ENCODE results near the gene PPP1R14C. TPM values are rescaled to one million over a fixed set of nuclear protein-coding genes. Genes with fewer than 3 reads are reported as not detected.

The PPP1R14C gene
- total and polyA plus RNA-seq, 2 of the 13 experiments (the other 11 are each of a cell fraction or from before 2014, with no cell fraction given) = not detected

- TF ChIP-seq FOXJ3 (CRISPR knock-in tag; IDR thresholded peaks at IDR 0.05; ENCODE audit: borderline replicate concordance) = no peak
- TF ChIP-seq ZFP36L2 (CRISPR knock-in tag; IDR thresholded peaks at IDR 0.05) = no peak
- TF ChIP-seq PRDM4 (CRISPR knock-in tag; IDR thresholded peaks at IDR 0.05; ENCODE audit: borderline replicate concordance) = no peak
- TF ChIP-seq FOSL2 (CRISPR knock-in tag; IDR thresholded peaks at IDR 0.05) = no peak
- no peak for TF ChIP-seq GTF2F1 (IDR thresholded peaks at IDR 0.05; ENCODE audit: low read length)
- TF ChIP-seq, protein P1, sequence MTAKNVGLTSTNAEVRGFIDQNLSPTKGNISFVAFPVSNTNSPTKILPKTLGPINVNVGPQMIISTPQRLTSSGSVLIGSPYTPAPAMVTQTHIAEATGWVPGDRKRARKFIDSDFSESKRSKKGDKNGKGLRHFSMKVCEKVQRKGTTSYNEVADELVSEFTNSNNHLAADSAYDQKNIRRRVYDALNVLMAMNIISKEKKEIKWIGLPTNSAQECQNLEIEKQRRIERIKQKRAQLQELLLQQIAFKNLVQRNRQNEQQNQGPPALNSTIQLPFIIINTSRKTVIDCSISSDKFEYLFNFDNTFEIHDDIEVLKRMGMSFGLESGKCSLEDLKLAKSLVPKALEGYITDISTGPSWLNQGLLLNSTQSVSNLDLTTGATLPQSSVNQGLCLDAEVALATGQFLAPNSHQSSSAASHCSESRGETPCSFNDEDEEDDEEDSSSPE (CRISPR knock-in tag; IDR thresholded peaks at IDR 0.05) = no peak
- TF ChIP-seq SALL1 (CRISPR knock-in tag; IDR thresholded peaks at IDR 0.05) = no peak
Measured at GRCh38 chr6:150252714-150253444, 110.0 kb downstream of the PPP1R14C start (continued).

DNA sequence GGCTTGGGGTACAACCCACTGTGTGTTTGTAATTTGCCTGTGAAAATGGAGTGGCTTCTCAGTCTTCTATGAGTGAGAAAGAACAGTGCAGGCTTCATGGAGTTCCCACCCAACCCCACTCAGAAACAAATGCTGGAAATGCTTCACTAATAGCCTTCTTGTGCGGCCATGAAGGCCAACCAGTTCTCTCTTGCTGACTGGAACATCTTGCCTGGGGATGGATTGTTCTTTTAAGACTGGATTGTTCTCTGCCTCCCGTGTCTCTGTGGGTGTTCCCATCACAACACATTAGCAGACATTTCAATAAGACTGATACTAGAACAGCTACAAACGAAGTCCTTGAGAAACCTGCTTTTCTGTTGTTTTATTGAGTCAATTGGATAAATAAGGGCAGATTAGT lies 110.6 kb downstream of the PPP1R14C start:
- 18% methylated on average over 3 of the region's 3 CpGs for WGBS (ENCODE audit: low lambda C conversion rate)
- FAIRE-seq (no peak), DNase-seq (ENCODE audit: low spot score) (no peak), ATAC-seq (no peak)
- H4K20me1 ChIP-seq (ENCODE audit: insufficient read depth, low read length) = no peaks in the 10 kb centered on the region
- no peak overlapping the region for H2AFZ ChIP-seq (ENCODE audit: low read length)
- H3K9me3 ChIP-seq (ENCODE audit: low read length) = no peaks in the 10 kb centered on the region
- no peak overlapping the region for H3K27ac ChIP-seq (ENCODE audit: extremely low read length, insufficient read depth, low read length)
- in situ Hi-C loops (cut with HindIII; ENCODE audit: extremely low pct_ligation_motif_present, low pct_unique_long_range_greater_than_20kb) (no loop called here), intact Hi-C loops (cut with micrococcal nuclease; ENCODE audit: unreplicated experiment) (no loop called here)
- no peak overlapping the region for H3K9ac ChIP-seq (ENCODE audit: insufficient read depth, low read depth, low read length)
- no peaks in the 10 kb centered on the region for H3K36me3 ChIP-seq (replicated peaks in 1 of 2; ENCODE audit: control insufficient read depth in 1 of 2, insufficient read depth in 2 of 2, low read length in 2 of 2)
- CTCF ChIA-PET (ENCODE audit: low intra/inter-chr PET ratio, low total read pairs) = no interaction called here
- no peak overlapping the region for H3K4me3 ChIP-seq (replicated peaks in 1 of 3; ENCODE audit: insufficient read depth in 1 of 3, low read depth in 2 of 3, low read length in 3 of 3)
- POLR2A ChIA-PET = no interaction called here
- H3K27me3 ChIP-seq (ENCODE audit: control insufficient read depth in 1 of 2, insufficient read depth in 2 of 2, low read length in 2 of 2) = peaks cover 2 to 21% of the 10 kb centered on the region in 2 experiments; a peak in 4 of 5 replicates
- BruUV-seq (replicated peaks) = no TSS peak
- H3K4me1 ChIP-seq (ENCODE audit: insufficient read depth, low read length) = no peaks in the 10 kb centered on the region
- H3K79me2 ChIP-seq (ENCODE audit: insufficient read depth, low read length) = no peaks in the 10 kb centered on the region
- H3K4me2 ChIP-seq (ENCODE audit: low read depth, low read length) = no peak overlapping the region
- TF ChIP-seq, protein P2, sequence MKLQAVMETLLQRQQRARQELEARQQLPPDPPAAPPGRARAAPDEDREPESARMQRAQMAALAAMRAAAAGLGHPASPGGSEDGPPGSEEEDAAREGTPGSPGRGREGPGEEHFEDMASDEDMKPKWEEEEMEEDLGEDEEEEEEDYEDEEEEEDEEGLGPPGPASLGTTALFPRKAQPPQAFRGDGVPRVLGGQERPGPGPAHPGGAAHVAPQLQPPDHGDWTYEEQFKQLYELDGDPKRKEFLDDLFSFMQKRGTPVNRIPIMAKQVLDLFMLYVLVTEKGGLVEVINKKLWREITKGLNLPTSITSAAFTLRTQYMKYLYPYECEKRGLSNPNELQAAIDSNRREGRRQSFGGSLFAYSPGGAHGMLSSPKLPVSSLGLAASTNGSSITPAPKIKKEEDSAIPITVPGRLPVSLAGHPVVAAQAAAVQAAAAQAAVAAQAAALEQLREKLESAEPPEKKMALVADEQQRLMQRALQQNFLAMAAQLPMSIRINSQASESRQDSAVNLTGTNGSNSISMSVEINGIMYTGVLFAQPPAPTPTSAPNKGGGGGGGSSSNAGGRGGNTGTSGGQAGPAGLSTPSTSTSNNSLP (IDR thresholded peaks at IDR 0.05; ENCODE audit: low read depth, low read length) = no peak
- TF ChIP-seq, protein P3, sequence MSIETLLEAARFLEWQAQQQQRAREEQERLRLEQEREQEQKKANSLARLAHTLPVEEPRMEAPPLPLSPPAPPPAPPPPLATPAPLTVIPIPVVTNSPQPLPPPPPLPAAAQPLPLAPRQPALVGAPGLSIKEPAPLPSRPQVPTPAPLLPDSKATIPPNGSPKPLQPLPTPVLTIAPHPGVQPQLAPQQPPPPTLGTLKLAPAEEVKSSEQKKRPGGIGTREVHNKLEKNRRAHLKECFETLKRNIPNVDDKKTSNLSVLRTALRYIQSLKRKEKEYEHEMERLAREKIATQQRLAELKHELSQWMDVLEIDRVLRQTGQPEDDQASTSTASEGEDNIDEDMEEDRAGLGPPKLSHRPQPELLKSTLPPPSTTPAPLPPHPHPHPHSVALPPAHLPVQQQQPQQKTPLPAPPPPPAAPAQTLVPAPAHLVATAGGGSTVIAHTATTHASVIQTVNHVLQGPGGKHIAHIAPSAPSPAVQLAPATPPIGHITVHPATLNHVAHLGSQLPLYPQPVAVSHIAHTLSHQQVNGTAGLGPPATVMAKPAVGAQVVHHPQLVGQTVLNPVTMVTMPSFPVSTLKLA (IDR thresholded peaks at IDR 0.05) = no peak
- TF ChIP-seq CHD4 (IDR thresholded peaks at IDR 0.05; ENCODE audit: borderline replicate concordance, low read length) = no peak
- no peak for TF ChIP-seq HNF4A (CRISPR knock-in tag; IDR thresholded peaks at IDR 0.05)
- no peak for TF ChIP-seq SIX4 (CRISPR knock-in tag; IDR thresholded peaks at IDR 0.05)
- TF ChIP-seq MIER3 (CRISPR knock-in tag; IDR thresholded peaks at IDR 0.05; ENCODE audit: borderline replicate concordance) = no peak
- TF ChIP-seq ZNF616 (CRISPR knock-in tag; IDR thresholded peaks at IDR 0.05; ENCODE audit: low read depth) = no peak

Measured in HepG2 (cell line).